ENCODE measurements around the gene CFAP99. TPM values are rescaled to one million over a fixed set of nuclear protein-coding genes. Genes with fewer than 3 reads are reported as not detected.

The CFAP99 gene
- total RNA-seq, 1 experiment from 2014 or later, result 0.33 TPM

DNA sequence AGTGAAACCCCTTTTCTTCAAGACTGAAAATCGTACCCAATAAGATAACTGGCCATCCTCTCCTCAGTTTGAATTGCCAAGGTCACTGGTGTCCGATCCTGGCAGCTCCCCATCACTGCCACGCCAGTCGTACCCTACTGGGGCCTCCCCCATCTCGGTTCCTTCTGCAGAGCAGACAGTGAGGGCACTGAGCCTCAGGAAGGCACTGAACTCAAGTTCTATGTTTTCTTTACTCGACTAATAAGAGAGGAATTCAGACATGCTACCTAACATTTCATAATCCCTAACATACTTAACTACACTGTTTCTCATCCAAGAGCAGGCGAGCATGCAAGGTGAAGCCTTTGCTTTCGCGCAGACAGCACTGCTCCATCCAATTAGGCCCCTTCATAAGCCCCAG lies 23.7 kb upstream of the CFAP99 start:
- ChIA-PET CTCF (no interaction called here), POLR2A (no interaction called here)
- Histone ChIP-seq H3K36me3 (ENCODE audit: control insufficient read depth, insufficient read depth, low read length) (no peaks in the 10 kb centered on the region), H3K27ac (ENCODE audit: low read length) (no peak overlapping the region), H3K9me3 (ENCODE audit: control insufficient read depth, insufficient read depth, low read depth, low read length) (no peaks in the 10 kb centered on the region), H3K4me1 (ENCODE audit: control insufficient read depth, insufficient read depth, low read length) (no peaks in the 10 kb centered on the region), H3K4me3 (ENCODE audit: low read depth in 2 of 2, low read length in 2 of 2) (no peak overlapping the region), H3K27me3 (ENCODE audit: control insufficient read depth, insufficient read depth, low read length) (no peaks in the 10 kb centered on the region)
- ATAC-seq (no peak), DNase-seq (ENCODE audit: low read depth, low spot score) (no peak)
- no TSS peak for BruUV-seq (replicated peaks)
- intact Hi-C loops (cut with micrococcal nuclease; ENCODE audit: unreplicated experiment) (no loop called here), in situ Hi-C loops (cut with HindIII; ENCODE audit: low pct_unique_long_range_greater_than_20kb, low sequenced_read_pairs) (no loop called here)
- TF ChIP-seq POLR2AphosphoS5 (IDR thresholded peaks at IDR 0.05; ENCODE audit: low read depth, low read length) (no peak), TCF7L2 (IDR thresholded peaks at IDR 0.05; ENCODE audit: low read depth, low read length) (no peak), SIN3A (IDR thresholded peaks at IDR 0.05; ENCODE audit: borderline replicate concordance, insufficient read depth, low read depth, low read length) (no peak)

DNA sequence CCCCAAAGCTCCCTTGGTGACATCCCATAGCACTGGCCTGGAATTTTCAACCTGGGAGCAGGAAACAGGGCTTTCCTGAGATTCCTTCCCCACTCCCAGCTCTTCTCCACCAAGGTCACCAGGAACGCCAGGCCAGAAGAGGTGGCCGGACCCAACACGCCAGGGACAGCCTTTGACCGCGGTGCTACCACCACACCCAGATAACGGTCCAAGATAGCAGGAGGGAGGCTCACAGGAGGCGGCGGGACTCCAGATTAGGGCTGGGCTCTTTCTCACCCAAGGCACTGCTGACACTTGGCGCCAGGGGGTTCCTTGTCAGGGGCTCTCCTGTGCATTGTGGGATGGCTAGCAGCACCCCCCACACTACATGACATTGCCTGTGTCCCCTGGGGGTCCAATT lies 23.2 kb upstream of the CFAP99 start:
- no TSS peak for BruUV-seq (replicated peaks)

More for the DNA sequence above, 23.2 kb upstream of the CFAP99 start:
- CTCF ChIA-PET, result no interaction called here
- in situ Hi-C loops (cut with HindIII; ENCODE audit: low pct_unique_long_range_greater_than_20kb, low sequenced_read_pairs) (no loop called here), intact Hi-C loops (cut with micrococcal nuclease; ENCODE audit: unreplicated experiment) (no loop called here)
- no peak for TF ChIP-seq POLR2AphosphoS5 (IDR thresholded peaks at IDR 0.05; ENCODE audit: low read depth, low read length)
- TF ChIP-seq SIN3A (IDR thresholded peaks at IDR 0.05; ENCODE audit: borderline replicate concordance, insufficient read depth, low read depth, low read length), result no peak
- TF ChIP-seq, protein P1, sequence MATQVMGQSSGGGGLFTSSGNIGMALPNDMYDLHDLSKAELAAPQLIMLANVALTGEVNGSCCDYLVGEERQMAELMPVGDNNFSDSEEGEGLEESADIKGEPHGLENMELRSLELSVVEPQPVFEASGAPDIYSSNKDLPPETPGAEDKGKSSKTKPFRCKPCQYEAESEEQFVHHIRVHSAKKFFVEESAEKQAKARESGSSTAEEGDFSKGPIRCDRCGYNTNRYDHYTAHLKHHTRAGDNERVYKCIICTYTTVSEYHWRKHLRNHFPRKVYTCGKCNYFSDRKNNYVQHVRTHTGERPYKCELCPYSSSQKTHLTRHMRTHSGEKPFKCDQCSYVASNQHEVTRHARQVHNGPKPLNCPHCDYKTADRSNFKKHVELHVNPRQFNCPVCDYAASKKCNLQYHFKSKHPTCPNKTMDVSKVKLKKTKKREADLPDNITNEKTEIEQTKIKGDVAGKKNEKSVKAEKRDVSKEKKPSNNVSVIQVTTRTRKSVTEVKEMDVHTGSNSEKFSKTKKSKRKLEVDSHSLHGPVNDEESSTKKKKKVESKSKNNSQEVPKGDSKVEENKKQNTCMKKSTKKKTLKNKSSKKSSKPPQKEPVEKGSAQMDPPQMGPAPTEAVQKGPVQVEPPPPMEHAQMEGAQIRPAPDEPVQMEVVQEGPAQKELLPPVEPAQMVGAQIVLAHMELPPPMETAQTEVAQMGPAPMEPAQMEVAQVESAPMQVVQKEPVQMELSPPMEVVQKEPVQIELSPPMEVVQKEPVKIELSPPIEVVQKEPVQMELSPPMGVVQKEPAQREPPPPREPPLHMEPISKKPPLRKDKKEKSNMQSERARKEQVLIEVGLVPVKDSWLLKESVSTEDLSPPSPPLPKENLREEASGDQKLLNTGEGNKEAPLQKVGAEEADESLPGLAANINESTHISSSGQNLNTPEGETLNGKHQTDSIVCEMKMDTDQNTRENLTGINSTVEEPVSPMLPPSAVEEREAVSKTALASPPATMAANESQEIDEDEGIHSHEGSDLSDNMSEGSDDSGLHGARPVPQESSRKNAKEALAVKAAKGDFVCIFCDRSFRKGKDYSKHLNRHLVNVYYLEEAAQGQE (IDR thresholded peaks at IDR 0.05; ENCODE audit: insufficient read depth in 1 of 2, low read depth in 2 of 2, low read length in 1 of 2), result no peak
- TF ChIP-seq, protein P2, sequence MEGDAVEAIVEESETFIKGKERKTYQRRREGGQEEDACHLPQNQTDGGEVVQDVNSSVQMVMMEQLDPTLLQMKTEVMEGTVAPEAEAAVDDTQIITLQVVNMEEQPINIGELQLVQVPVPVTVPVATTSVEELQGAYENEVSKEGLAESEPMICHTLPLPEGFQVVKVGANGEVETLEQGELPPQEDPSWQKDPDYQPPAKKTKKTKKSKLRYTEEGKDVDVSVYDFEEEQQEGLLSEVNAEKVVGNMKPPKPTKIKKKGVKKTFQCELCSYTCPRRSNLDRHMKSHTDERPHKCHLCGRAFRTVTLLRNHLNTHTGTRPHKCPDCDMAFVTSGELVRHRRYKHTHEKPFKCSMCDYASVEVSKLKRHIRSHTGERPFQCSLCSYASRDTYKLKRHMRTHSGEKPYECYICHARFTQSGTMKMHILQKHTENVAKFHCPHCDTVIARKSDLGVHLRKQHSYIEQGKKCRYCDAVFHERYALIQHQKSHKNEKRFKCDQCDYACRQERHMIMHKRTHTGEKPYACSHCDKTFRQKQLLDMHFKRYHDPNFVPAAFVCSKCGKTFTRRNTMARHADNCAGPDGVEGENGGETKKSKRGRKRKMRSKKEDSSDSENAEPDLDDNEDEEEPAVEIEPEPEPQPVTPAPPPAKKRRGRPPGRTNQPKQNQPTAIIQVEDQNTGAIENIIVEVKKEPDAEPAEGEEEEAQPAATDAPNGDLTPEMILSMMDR (IDR thresholded peaks at IDR 0.05), result no peak
- Histone ChIP-seq H3K27me3 (ENCODE audit: control insufficient read depth, insufficient read depth, low read length) (no peaks in the 10 kb centered on the region), H3K27ac (ENCODE audit: low read length) (no peak overlapping the region), H3K36me3 (ENCODE audit: control insufficient read depth, insufficient read depth, low read length) (no peaks in the 10 kb centered on the region), H3K9me3 (ENCODE audit: control insufficient read depth, insufficient read depth, low read depth, low read length) (no peaks in the 10 kb centered on the region), H3K4me1 (ENCODE audit: control insufficient read depth, insufficient read depth, low read length) (no peaks in the 10 kb centered on the region), H3K4me3 (ENCODE audit: low read depth in 2 of 2, low read length in 2 of 2) (no peak overlapping the region)
- POLR2A ChIA-PET, result no interaction called here
- ATAC-seq (no peak), DNase-seq (ENCODE audit: low read depth, low spot score) (no peak)

Data from Panc1 (cell line).